SK-N-SH (cell line): Measurements from ENCODE around the gene SEMA3F. TPM values are rescaled to one million over a fixed set of nuclear protein-coding genes. Genes with fewer than 3 reads are reported as not detected.

Experiments
- CTCF ChIA-PET: fragments of 300-600, 350-600 bp; formaldehyde crosslinking; extraction: SDS; loops from one replicate; lab custom pipeline; 2021; lab: Yijun Ruan, JAX
- POLR2A ChIA-PET: fragments of 350-600 bp; sonication (Branson Sonifier 250); formaldehyde crosslinking; extraction: SDS; loops from one replicate; lab custom pipeline; 2020; ENCODE audit warnings: antibody characterized with exemption, inconsistent platforms; lab: Yijun Ruan, JAX
- DNase-seq: peaks from one replicate; pipeline ENCODE4 v3.0.0; 2012
- H2AFZ ChIP-seq: fragments of 200-600 bp; sonication (generic); 2 replicates; pipeline ENCODE4 v1.8.1; 2016; ENCODE audit warnings: antibody characterized with exemption, mild to moderate bottlenecking, low read depth
- H3F3A ChIP-seq: fragments of 200-600 bp; sonication (generic); replicated peaks from 2 replicates; pipeline ENCODE3; 2016; ENCODE audit warnings: antibody characterized with exemption, mild to moderate bottlenecking; ENCODE audit not compliant: insufficient read depth
- H3K27ac ChIP-seq, 2 experiments: fragments of 200-500 bp in 1 of 2; fragments of 200-600 bp in 1 of 2; sonication (Bioruptor generic) in 1 of 2; sonication (generic), shearing (Covaris generic) in 1 of 2; 2 replicates each; pipeline versions ENCODE4 v1.5.1 to v1.6.1; 2014 to 2016; ENCODE audit warnings: low read depth in 2 of 2, inconsistent platforms in 1 of 2, low read length in 1 of 2, mild to moderate bottlenecking in 1 of 2, mixed read lengths in 1 of 2
- H3K27me3 ChIP-seq: fragments of 200-600 bp; sonication (generic), shearing (Covaris generic); 2 replicates; pipeline ENCODE4 v1.6.1; 2016; ENCODE audit warnings: mixed run types; ENCODE audit not compliant: insufficient read depth
- H3K36me3 ChIP-seq, 2 experiments: fragments of 200-500 bp in 1 of 2; fragments of 200-600 bp in 1 of 2; sonication (Bioruptor generic) in 1 of 2; sonication (generic) in 1 of 2; replicated peaks in 1 of 2; 2 replicates each; pipeline versions ENCODE3 to v1.5.1; 2014 to 2016; ENCODE audit warnings: low read length in 1 of 2, mild to moderate bottlenecking in 1 of 2; ENCODE audit not compliant: insufficient read depth in 2 of 2, control insufficient read depth in 1 of 2
- H3K4me1 ChIP-seq, 2 experiments: fragments of 200-500 bp in 1 of 2; fragments of 200-600 bp in 1 of 2; sonication (Bioruptor generic) in 1 of 2; sonication (generic), shearing (Covaris generic) in 1 of 2; 2 replicates each; pipeline versions ENCODE4 v1.5.1 to v1.6.1; 2014 to 2016; ENCODE audit warnings: low read depth in 1 of 2, low read length in 1 of 2, mixed run types in 1 of 2; ENCODE audit not compliant: insufficient read depth in 2 of 2, control insufficient read depth in 1 of 2
- H3K4me2 ChIP-seq: fragments of 200-600 bp; sonication (generic), shearing (Covaris generic); 2 replicates; pipeline ENCODE4 v1.6.1; 2017; ENCODE audit warnings: mixed run types
- H3K4me3 ChIP-seq, 2 experiments: fragments of 200-500 bp in 1 of 2; fragments of 200-600 bp in 1 of 2; sonication (Bioruptor generic) in 1 of 2; sonication (generic), shearing (Covaris generic) in 1 of 2; 2 replicates each; pipeline versions ENCODE4 v1.5.1 to v1.8.1; 2014 to 2016; ENCODE audit warnings: low read depth in 2 of 2, inconsistent platforms in 1 of 2, low read length in 1 of 2, mild to moderate bottlenecking in 1 of 2, mixed read lengths in 1 of 2, moderate library complexity in 1 of 2
- H3K79me2 ChIP-seq: fragments of 200-600 bp; sonication (generic); 2 replicates; pipeline ENCODE4 v1.8.1; 2017; ENCODE audit warnings: mild to moderate bottlenecking; ENCODE audit not compliant: insufficient read depth
- H3K9ac ChIP-seq: fragments of 200-600 bp; sonication (generic); 2 replicates; pipeline ENCODE4 v1.6.1; 2017; ENCODE audit warnings: mixed run types
- H3K9me2 ChIP-seq: fragments of 200-600 bp; sonication (generic); 2 replicates; pipeline ENCODE4 v1.6.1; 2017; ENCODE audit warnings: mixed run types
- H3K9me3 ChIP-seq: fragments of 200-600 bp; sonication (generic); 2 replicates; pipeline ENCODE4 v1.6.1; 2017; ENCODE audit warnings: mixed run types, mild to moderate bottlenecking, moderate library complexity
- H4K20me1 ChIP-seq: fragments of 200-600 bp; sonication (generic); 2 replicates; pipeline ENCODE4 v1.6.1; 2017; ENCODE audit warnings: mild to moderate bottlenecking, mixed run types; ENCODE audit not compliant: insufficient read depth
- CHD2 ChIP-seq: fragments of 150-350 bp; IDR thresholded peaks from 2 replicates; pipeline ENCODE4 v1.6.1; 2018; ENCODE audit warnings: low read length; ENCODE audit not compliant: partially characterized antibody
- CTCF ChIP-seq: fragments of 200-600 bp; sonication (generic); IDR thresholded peaks from 2 replicates; pipeline ENCODE4 v1.6.1; 2017; ENCODE audit warnings: antibody characterized with exemption, mild to moderate bottlenecking, moderate library complexity
- ELF1 ChIP-seq: IDR thresholded peaks from 2 replicates; pipeline ENCODE4 v1.4.0; 2012
- EP300 ChIP-seq, 2 experiments: IDR thresholded peaks; 2 replicates each; pipeline versions ENCODE4 v1.4.0 to v1.6.1; 2012; ENCODE audit warnings: borderline replicate concordance in 1 of 2, low read depth in 1 of 2, low read length in 1 of 2
- FOXM1 ChIP-seq: IDR thresholded peaks from 2 replicates; pipeline ENCODE4 v1.4.0; 2012; ENCODE audit warnings: low read depth, mild to moderate bottlenecking
- GATA2 ChIP-seq: sonication (generic); formaldehyde crosslinking; IDR thresholded peaks from 2 replicates; pipeline ENCODE4 v1.5.0; 2020; ENCODE audit warnings: mild to moderate bottlenecking, missing genetic modification reagents
- JUND ChIP-seq: IDR thresholded peaks from 2 replicates; pipeline ENCODE4 v1.4.0; 2012
- MEF2A ChIP-seq: IDR thresholded peaks from 2 replicates; pipeline ENCODE4 v1.4.0; 2012; ENCODE audit warnings: low read depth, borderline replicate concordance
- MXI1 ChIP-seq: IDR thresholded peaks from 2 replicates; pipeline ENCODE4 v1.6.1; 2012; ENCODE audit warnings: mild to moderate bottlenecking, low read depth, low read length, improper control_type of control experiment
- RAD21 ChIP-seq: IDR thresholded peaks from 2 replicates; pipeline ENCODE4 v1.6.1; 2012; ENCODE audit warnings: mild to moderate bottlenecking, low read length
- RCOR1 ChIP-seq: fragments of 150-350 bp; IDR thresholded peaks from 2 replicates; pipeline ENCODE4 v1.6.1; 2017; ENCODE audit warnings: antibody characterized with exemption, low read length
- SIN3A ChIP-seq: IDR thresholded peaks from 2 replicates; pipeline ENCODE4 v1.6.1; 2012; ENCODE audit warnings: low read depth, mild to moderate bottlenecking, low read length, moderate library complexity, borderline replicate concordance
- SMC3 ChIP-seq: IDR thresholded peaks from 2 replicates; pipeline ENCODE4 v1.6.1; 2012; ENCODE audit warnings: low read depth, low read length, improper control_type of control experiment
- TAF1 ChIP-seq: IDR thresholded peaks from 2 replicates; pipeline ENCODE4 v1.6.1; 2012; ENCODE audit warnings: low read depth, mild to moderate bottlenecking, low read length, moderate library complexity, borderline replicate concordance
- WGBS: methylation state at CpG from one replicate; pipeline ENCODE4 v1.1.6; 2017; ENCODE audit warnings: low lambda C conversion rate; 5-methylcytosine and 5-hydroxymethylcytosine counted together
- polyA plus RNA-seq, 3 experiments: library from polyadenylated mRNA; depleted of rRNA; stranded (reverse); fragments of >200 nt; gene quantifications; 2 replicates each; pipeline ENCODE4 v1.2.3, GENCODE V29; 2012
- TF ChIP-seq, protein P1 (sequence below): IDR thresholded peaks from 2 replicates; pipeline ENCODE4 v1.4.0; 2012; ENCODE audit warnings: low read depth
- TF ChIP-seq, protein P2 (sequence below): IDR thresholded peaks from 2 replicates; pipeline ENCODE4 v1.4.0; 2012; ENCODE audit warnings: low read depth, borderline replicate concordance

The SEMA3F gene
- polyA plus RNA-seq, 1 of the 3 experiments (the other 2 are of a cell fraction) = 30.4 TPM

- no peak for TF ChIP-seq EP300 (IDR thresholded peaks at IDR 0.05; ENCODE audit: borderline replicate concordance in 1 of 2, low read depth in 1 of 2, low read length in 1 of 2)
- TF ChIP-seq MEF2A = no peak
- no peak for TF ChIP-seq FOXM1
- no peak for TF ChIP-seq RAD21
- no peak for TF ChIP-seq MXI1
- TF ChIP-seq ELF1 = no peak
- no peak for TF ChIP-seq CHD2
- TF ChIP-seq JUND = no peak
- TF ChIP-seq, protein P1, sequence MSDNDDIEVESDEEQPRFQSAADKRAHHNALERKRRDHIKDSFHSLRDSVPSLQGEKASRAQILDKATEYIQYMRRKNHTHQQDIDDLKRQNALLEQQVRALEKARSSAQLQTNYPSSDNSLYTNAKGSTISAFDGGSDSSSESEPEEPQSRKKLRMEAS = no peak
- no peak for TF ChIP-seq SIN3A
- no peak for TF ChIP-seq TAF1
- TF ChIP-seq, protein P2, sequence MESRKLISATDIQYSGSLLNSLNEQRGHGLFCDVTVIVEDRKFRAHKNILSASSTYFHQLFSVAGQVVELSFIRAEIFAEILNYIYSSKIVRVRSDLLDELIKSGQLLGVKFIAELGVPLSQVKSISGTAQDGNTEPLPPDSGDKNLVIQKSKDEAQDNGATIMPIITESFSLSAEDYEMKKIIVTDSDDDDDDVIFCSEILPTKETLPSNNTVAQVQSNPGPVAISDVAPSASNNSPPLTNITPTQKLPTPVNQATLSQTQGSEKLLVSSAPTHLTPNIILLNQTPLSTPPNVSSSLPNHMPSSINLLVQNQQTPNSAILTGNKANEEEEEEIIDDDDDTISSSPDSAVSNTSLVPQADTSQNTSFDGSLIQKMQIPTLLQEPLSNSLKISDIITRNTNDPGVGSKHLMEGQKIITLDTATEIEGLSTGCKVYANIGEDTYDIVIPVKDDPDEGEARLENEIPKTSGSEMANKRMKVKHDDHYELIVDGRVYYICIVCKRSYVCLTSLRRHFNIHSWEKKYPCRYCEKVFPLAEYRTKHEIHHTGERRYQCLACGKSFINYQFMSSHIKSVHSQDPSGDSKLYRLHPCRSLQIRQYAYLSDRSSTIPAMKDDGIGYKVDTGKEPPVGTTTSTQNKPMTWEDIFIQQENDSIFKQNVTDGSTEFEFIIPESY = no peak
- TF ChIP-seq RCOR1 = no peak
- Histone ChIP-seq H3K4me1 (peaks cover 14 to 43% of the 10 kb centered on the region in 2 experiments; a peak in 3 of 4 replicates), H4K20me1 (no peaks in the 10 kb centered on the region), H3K9me2 (no peaks in the 10 kb centered on the region), H3K9ac (no peak overlapping the region), H3F3A (no peaks in the 10 kb centered on the region), H2AFZ (no peak overlapping the region), H3K27me3 (no peaks in the 10 kb centered on the region), H3K27ac (no peak overlapping the region), H3K79me2 (no peaks in the 10 kb centered on the region), H3K9me3 (no peaks in the 10 kb centered on the region), H3K4me2 (no peak overlapping the region), H3K36me3 (no peaks in the 10 kb centered on the region), H3K4me3 (no peak overlapping the region)
- DNase-seq = no peak
- POLR2A ChIA-PET = no interaction called here
- CTCF ChIA-PET = interaction anchor here (1.0 kb wide), 2 partner anchors 14 to 20 kb away, joined by 3 read pairs; no protein-coding TSS in a partner anchor
- WGBS = 91% methylated on average over 10 of the region's 12 CpGs
These were observed 14.1 kb upstream of the SEMA3F start for GRCh38 chr3:50140990-50141389.

DNA sequence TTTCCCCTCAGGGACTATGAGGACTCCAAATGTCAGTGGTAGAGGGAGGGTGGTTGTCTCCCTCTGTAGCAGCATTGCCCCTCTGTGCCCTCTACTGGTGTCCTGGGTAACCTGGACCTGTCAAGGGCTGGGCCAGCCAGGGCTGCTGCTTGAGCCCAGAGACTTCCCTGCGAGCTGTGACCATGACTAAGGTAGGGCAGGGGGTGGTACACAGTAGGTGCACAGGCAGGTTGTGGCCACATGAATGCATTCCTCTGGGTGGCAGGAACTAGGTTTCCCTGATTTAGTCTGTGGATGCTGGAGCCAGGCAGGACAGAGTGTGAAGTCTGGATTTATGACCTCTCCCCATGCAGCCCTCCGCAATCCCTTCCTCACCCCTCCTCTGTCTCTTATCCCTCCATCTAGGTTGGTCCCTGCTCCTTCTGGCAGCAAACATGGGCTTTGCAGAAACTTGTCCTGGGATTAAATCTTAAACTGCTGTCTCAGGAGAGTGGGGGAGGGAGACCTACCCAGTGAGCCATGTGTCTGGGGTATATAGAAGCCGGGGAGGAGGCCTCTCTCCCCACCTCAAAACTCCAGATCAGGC is 8.7 kb upstream of the SEMA3F start:
- H3K9me3 ChIP-seq = no peaks in the 10 kb centered on the region
- no peak overlapping the region for H3K4me3 ChIP-seq
- H4K20me1 ChIP-seq = no peaks in the 10 kb centered on the region
- no peaks in the 10 kb centered on the region for H3K36me3 ChIP-seq
- no peak overlapping the region for H3K4me2 ChIP-seq
- no peaks in the 10 kb centered on the region for H3K79me2 ChIP-seq
- WGBS = 94% methylated on average over 2 of the region's 3 CpGs
- no peak overlapping the region for H3K9ac ChIP-seq
- H3K27me3 ChIP-seq = no peaks in the 10 kb centered on the region
- H3K27ac ChIP-seq = no peak overlapping the region; a peak in 1 of 4 replicates
- no peak for DNase-seq
- ChIA-PET CTCF (interaction anchor here (0.6 to 1.0 kb wide), 3 partner anchors 13 to 25 kb away, joined by 3 read pairs; no protein-coding TSS in a partner anchor), POLR2A (no interaction called here)
- TF ChIP-seq GATA2 (peak; percentile 19; the same call in 1 of the 2 replicates), SMC3 (no peak; the same call in 1 of the 2 replicates), CTCF (peak; percentile 20; the same call in 1 of the 2 replicates), RAD21 (peak; percentile 29; the same call in 1 of the 2 replicates), FOXM1 (no peak)
- H2AFZ ChIP-seq = no peak overlapping the region
- no peaks in the 10 kb centered on the region for H3K9me2 ChIP-seq
- H3F3A ChIP-seq = peaks cover 4% of the 10 kb centered on the region
- H3K4me1 ChIP-seq = peaks cover 0 to 43% of the 10 kb centered on the region in 2 experiments; a peak in 2 of 4 replicates
